ENCODE measurements around the gene DDX42.
"Not testable (repeated sequence)": the region's sequence is repeated elsewhere in the genome, so short reads cannot be mapped to it uniquely, and the experiment has no call there.

Gene DDX42

GRCh38 chr17:63841350-63842172, 67.6 kb downstream of the DDX42 start:
- DNase-seq = peak; percentile 67

DNA sequence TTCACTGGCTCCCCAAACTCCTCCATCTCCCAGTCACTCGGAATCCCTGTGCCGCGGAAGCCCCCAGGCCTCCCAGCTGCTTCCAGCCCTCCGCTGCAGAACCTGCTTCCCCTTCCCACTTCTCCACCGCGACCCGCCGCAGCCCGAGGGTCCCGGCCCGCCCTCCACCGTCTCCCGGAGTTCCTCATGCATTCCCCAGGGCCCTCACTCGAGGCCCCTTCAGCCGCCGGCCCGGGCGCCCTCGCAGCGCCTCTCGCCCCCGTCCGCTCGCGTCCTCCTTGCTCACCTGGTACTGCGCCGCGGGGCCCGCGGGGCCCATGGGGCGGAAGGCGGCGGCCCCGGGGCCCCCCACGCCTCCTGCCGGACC, 68.2 kb downstream of the DDX42 start:
- DNase-seq = peak; percentile 70

GRCh38 chr17:63842540-63843386, 68.8 kb downstream of the DDX42 start, which contains the start of gene SMARCD2:
SMARCD2 (minus strand) TSS chr17:63842685; CDS start chr17:63842674, 11 bp downstream.
- peak; percentile 98 for DNase-seq

DNA sequence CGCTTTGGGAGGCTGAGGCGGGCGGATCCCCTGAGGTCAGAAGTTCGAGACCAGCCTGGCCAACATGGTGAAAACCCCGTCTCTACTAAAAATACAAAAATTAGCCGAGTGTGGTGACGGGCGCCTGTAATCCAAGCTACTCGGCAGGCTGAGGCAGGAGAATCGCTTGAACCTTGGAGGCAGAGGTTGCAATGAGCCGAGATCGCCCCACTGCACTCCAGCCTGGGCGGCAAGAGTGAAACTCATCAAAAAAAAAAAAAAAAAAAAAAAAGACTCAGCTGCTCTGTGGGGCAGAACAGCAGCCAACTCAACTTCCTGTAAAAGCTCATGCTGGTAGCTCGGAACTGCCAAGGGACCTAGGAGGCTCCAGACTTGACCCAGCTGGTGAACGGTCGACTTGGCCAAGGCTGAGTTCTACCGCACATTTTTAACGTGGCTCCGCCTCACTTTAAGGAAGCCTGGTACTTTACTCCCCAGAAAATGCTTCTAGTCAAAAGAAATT, 69.5 kb downstream of the DDX42 start:
- DNase-seq = not testable (repeated sequence)

GRCh38 chr17:63843910-63844677, 70.1 kb downstream of the DDX42 start:
- DNase-seq = no peak

- DNase-seq = no peak
Measured at GRCh38 chr17:63845509-63845908, 71.5 kb downstream of the DDX42 start.

GRCh38 chr17:63847525-63848249, 73.7 kb downstream of the DDX42 start:
- DNase-seq = no peak

GRCh38 chr17:63848834-63849689, 75.1 kb downstream of the DDX42 start:
- peak; percentile 92 for DNase-seq

DNA sequence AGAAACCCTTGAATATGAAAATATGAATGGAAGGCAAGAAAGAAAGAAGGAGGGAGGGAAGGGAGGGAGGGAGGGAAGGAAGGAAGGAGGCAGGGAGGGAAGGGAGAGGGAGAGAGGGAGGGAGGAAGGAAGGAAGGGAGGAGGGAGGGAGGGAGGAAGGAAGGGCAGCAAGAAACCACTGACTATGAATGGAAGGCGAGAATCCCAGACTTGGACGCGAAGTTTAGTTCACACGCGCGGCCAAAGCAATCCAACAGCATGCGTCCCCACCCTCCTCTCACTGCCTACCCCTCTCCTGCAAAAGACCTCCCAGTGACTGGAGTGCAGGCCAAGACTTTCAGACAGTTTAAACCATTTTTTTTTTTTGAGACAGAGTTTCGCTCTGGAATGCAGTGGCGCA, 76.4 kb downstream of the DDX42 start:
- no peak for DNase-seq

GRCh38 chr17:63853260-63853659, 79.3 kb downstream of the DDX42 start:
- DNase-seq = no peak

DNA sequence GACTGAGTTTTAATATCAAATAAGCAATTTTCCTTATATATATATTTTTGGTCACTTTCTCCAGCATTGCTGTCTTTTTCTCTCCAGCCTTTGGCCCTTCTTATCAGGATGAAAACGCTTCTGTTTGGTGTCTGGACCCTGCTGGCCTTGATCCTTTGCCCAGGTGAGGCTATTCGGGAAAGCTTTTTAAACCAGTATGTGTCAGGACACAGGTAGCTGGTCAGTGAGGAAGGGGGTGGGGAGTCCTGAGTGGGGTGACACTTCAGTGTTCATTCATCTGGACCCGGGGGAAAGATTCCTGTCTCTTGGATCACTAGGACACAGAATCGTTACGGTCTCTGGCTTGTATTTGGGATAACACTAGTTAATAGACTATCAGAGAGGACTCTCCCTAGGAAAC, 80.7 kb downstream of the DDX42 start:
- no peak for DNase-seq

DNA sequence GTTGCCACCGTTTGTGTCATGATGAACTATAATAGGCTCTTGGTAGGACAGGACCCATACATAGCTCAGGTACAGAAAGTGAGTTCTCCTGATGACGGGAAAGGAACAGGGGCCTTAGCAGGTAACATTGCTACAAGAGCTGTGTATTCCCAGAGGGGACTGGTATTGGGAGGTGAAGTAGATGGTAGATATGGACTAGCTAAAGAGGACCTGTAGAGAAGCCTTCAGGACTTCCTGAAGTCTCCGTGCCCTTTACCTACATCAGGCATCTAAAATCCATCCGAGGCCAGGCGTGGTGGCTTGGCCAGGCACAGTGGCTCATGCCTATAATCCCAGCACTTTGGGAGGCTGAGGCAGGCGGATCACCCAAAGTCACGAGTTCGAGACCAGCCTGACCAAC, 81.2 kb downstream of the DDX42 start:
- DNase-seq = no peak

- not testable (repeated sequence) for DNase-seq
Measured at GRCh38 chr17:63856425-63856824, 82.5 kb downstream of the DDX42 start.

DNA sequence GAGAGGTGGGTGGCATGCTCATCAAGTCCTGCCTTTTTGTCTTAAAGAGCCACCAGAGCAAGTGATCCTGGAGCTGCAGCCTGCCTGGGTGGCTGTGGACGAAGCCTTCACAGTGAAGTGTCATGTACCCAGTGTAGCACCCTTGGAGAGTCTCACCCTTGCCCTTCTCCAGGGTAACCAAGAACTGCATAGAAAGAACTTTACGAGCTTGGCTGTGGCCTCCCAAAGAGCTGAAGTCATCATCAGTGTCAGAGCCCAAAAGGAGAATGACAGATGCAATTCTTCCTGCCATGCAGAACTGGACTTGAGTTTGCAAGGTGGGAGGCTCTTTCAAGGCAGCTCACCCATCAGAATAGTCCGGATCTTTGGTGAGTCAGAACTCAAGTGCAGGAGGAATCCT, 85.3 kb downstream of the DDX42 start:
- no peak for DNase-seq

DNA sequence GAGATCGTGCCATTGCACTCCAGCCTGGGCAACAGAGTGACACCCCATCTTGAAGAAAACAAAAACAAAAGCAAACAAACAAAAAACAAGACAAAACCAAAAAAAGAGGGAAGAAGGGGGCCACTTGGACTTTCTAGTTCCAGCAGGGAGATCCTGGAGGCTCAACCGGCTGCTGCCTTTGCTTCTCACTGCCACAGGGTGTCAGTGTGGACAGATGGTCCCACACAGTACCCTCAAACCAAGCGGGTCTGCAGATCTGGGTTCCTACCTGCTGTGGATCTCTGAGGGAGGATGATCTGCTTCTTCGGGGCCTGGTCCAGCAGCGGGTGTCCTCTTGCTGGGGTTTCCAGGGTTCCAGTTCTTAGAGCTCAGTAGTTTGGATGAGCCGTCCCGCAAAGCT, 92.7 kb downstream of the DDX42 start:
- not testable (repeated sequence) for DNase-seq
